Activated T-helper 17 cell treated with anti-CD3 and anti-CD28 coated beads, Interleukin-2, amount 50 U/mL, for 72 hours (primary cell): ENCODE results near the gene TRAF7. TPM values are rescaled to one million over a fixed set of nuclear protein-coding genes. Genes with fewer than 3 reads are reported as not detected.
A peak's percentile ranks its signal among the peaks of the same experiment; 100 is the strongest.

ENCODE experiments used
- ATAC-seq: fragments of 150-1000 bp; cut with Tn5 transposase; replicated peaks from 2 replicates; pipeline ENCODE4 v1.10.0; 2021; ENCODE audit warnings: mild to moderate bottlenecking, moderate library complexity
- H3K27ac Mint-ChIP-seq: one replicate; pipeline ENCODE4 v1.8.0; 2022; ENCODE audit warnings: mixed read lengths
- H3K27me3 Mint-ChIP-seq: one replicate; pipeline ENCODE4 v1.8.0; 2022; ENCODE audit warnings: mixed read lengths
- H3K36me3 Mint-ChIP-seq: one replicate; pipeline ENCODE4 v1.8.0; 2022; ENCODE audit warnings: low read depth, mild to moderate bottlenecking, mixed read lengths
- H3K4me1 Mint-ChIP-seq: one replicate; pipeline ENCODE4 v1.8.0; 2022; ENCODE audit warnings: mixed read lengths
- H3K4me3 Mint-ChIP-seq: one replicate; pipeline ENCODE4 v1.8.0; 2022; ENCODE audit warnings: mild to moderate bottlenecking, mixed read lengths
- H3K9me3 Mint-ChIP-seq: one replicate; pipeline ENCODE4 v1.8.0; 2022; ENCODE audit warnings: mixed read lengths
- total RNA-seq, 2 donors: library from RNA; stranded (reverse); gene quantifications; one replicate each; pipeline ENCODE4 v1.2.3, GENCODE V29; 2022

TRAF7 gene
- total RNA-seq, 2 donors from 2014 or later: 49.8 to 80.1 TPM

GRCh38 chr16:2161911-2162310, 6.3 kb downstream of the TRAF7 start:
- no peak for ATAC-seq
- Mint-ChIP-seq H3K4me1 (peaks cover 6% of the 10 kb centered on the region), H3K4me3 (no peak overlapping the region), H3K27ac (no peak overlapping the region), H3K36me3 (peaks cover 7% of the 10 kb centered on the region), H3K27me3 (no peaks in the 10 kb centered on the region), H3K9me3 (no peaks in the 10 kb centered on the region)

- peaks cover 7% of the 10 kb centered on the region for H3K36me3 Mint-ChIP-seq
Observed at GRCh38 chr16:2162676-2163118, 7.1 kb downstream of the TRAF7 start.

GRCh38 chr16:2163211-2163881, 7.8 kb downstream of the TRAF7 start:
- Mint-ChIP-seq H3K4me1 (no peaks in the 10 kb centered on the region), H3K36me3 (peaks cover 7% of the 10 kb centered on the region), H3K4me3 (no peak overlapping the region), H3K27me3 (no peaks in the 10 kb centered on the region), H3K9me3 (no peaks in the 10 kb centered on the region), H3K27ac (no peak overlapping the region)
- ATAC-seq: peak; percentile 76

More at GRCh38 chr16:2162676-2163118, 7.1 kb downstream of the TRAF7 start:
- Mint-ChIP-seq H3K27me3 (no peaks in the 10 kb centered on the region), H3K27ac (no peak overlapping the region), H3K4me3 (no peak overlapping the region), H3K4me1 (no peaks in the 10 kb centered on the region), H3K9me3 (no peaks in the 10 kb centered on the region)
- peak; percentile 6 for ATAC-seq

- no peaks in the 10 kb centered on the region for H3K27me3 Mint-ChIP-seq
- no peak overlapping the region for H3K27ac Mint-ChIP-seq
- no peaks in the 10 kb centered on the region for H3K4me1 Mint-ChIP-seq
- peaks cover 7% of the 10 kb centered on the region for H3K36me3 Mint-ChIP-seq
- no peaks in the 10 kb centered on the region for H3K9me3 Mint-ChIP-seq
- ATAC-seq: no peak
- H3K4me3 Mint-ChIP-seq: no peak overlapping the region
Observed at GRCh38 chr16:2165861-2166260, 10.3 kb downstream of the TRAF7 start.

GRCh38 chr16:2166263-2167067, 10.9 kb downstream of the TRAF7 start:
- Mint-ChIP-seq H3K9me3 (no peaks in the 10 kb centered on the region), H3K4me3 (no peak overlapping the region)
- no peak for ATAC-seq

GRCh38 chr16:2167068-2167638, 11.6 kb downstream of the TRAF7 start:
- Mint-ChIP-seq H3K4me3 (no peak overlapping the region), H3K36me3 (peaks cover 7% of the 10 kb centered on the region), H3K27me3 (no peaks in the 10 kb centered on the region), H3K9me3 (no peaks in the 10 kb centered on the region), H3K27ac (no peak overlapping the region), H3K4me1 (no peaks in the 10 kb centered on the region)
- no peak for ATAC-seq

More at GRCh38 chr16:2166263-2167067, 10.9 kb downstream of the TRAF7 start:
- Mint-ChIP-seq H3K36me3 (peaks cover 7% of the 10 kb centered on the region), H3K27me3 (no peaks in the 10 kb centered on the region), H3K27ac (no peak overlapping the region), H3K4me1 (no peaks in the 10 kb centered on the region)

GRCh38 chr16:2170080-2170479, 14.5 kb downstream of the TRAF7 start:
- no peaks in the 10 kb centered on the region for H3K4me1 Mint-ChIP-seq
- no peaks in the 10 kb centered on the region for H3K9me3 Mint-ChIP-seq
- no peak overlapping the region for H3K4me3 Mint-ChIP-seq
- no peak for ATAC-seq
- no peak overlapping the region for H3K27ac Mint-ChIP-seq
- H3K27me3 Mint-ChIP-seq: no peaks in the 10 kb centered on the region
- H3K36me3 Mint-ChIP-seq: peaks cover 17% of the 10 kb centered on the region

GRCh38 chr16:2170587-2171435, 15.2 kb downstream of the TRAF7 start:
- no peaks in the 10 kb centered on the region for H3K4me1 Mint-ChIP-seq
- ATAC-seq: no peak
- no peaks in the 10 kb centered on the region for H3K27me3 Mint-ChIP-seq
- no peak overlapping the region for H3K4me3 Mint-ChIP-seq
- H3K36me3 Mint-ChIP-seq: peaks cover 18% of the 10 kb centered on the region
- H3K9me3 Mint-ChIP-seq: no peaks in the 10 kb centered on the region
- H3K27ac Mint-ChIP-seq: no peak overlapping the region

GRCh38 chr16:2171601-2172178, 16.1 kb downstream of the TRAF7 start:
- H3K36me3 Mint-ChIP-seq: peaks cover 16% of the 10 kb centered on the region
- no peak for ATAC-seq
- H3K4me3 Mint-ChIP-seq: no peak overlapping the region
- no peaks in the 10 kb centered on the region for H3K9me3 Mint-ChIP-seq
- H3K4me1 Mint-ChIP-seq: no peaks in the 10 kb centered on the region
- H3K27ac Mint-ChIP-seq: no peak overlapping the region
- H3K27me3 Mint-ChIP-seq: no peaks in the 10 kb centered on the region

- no peak overlapping the region for H3K4me3 Mint-ChIP-seq
- ATAC-seq: no peak
- no peaks in the 10 kb centered on the region for H3K4me1 Mint-ChIP-seq
- H3K36me3 Mint-ChIP-seq: peaks cover 16% of the 10 kb centered on the region
- no peaks in the 10 kb centered on the region for H3K27me3 Mint-ChIP-seq
- H3K9me3 Mint-ChIP-seq: no peaks in the 10 kb centered on the region
- no peak overlapping the region for H3K27ac Mint-ChIP-seq
Observed at GRCh38 chr16:2172688-2173335, 17.2 kb downstream of the TRAF7 start.

- Mint-ChIP-seq H3K27me3 (no peaks in the 10 kb centered on the region), H3K4me3 (no peak overlapping the region), H3K36me3 (peaks cover 16% of the 10 kb centered on the region), H3K9me3 (no peaks in the 10 kb centered on the region), H3K4me1 (no peaks in the 10 kb centered on the region), H3K27ac (no peak overlapping the region)
- no peak for ATAC-seq
Observed at GRCh38 chr16:2173366-2173765, 17.8 kb downstream of the TRAF7 start.

GRCh38 chr16:2173916-2174315, 18.3 kb downstream of the TRAF7 start:
- Mint-ChIP-seq H3K27me3 (no peaks in the 10 kb centered on the region), H3K9me3 (no peaks in the 10 kb centered on the region), H3K36me3 (peaks cover 16% of the 10 kb centered on the region), H3K4me3 (no peak overlapping the region), H3K27ac (no peak overlapping the region), H3K4me1 (no peaks in the 10 kb centered on the region)
- ATAC-seq: no peak

GRCh38 chr16:2174396-2175131, 19.0 kb downstream of the TRAF7 start:
- no peaks in the 10 kb centered on the region for H3K9me3 Mint-ChIP-seq
- no peak overlapping the region for H3K27ac Mint-ChIP-seq
- no peaks in the 10 kb centered on the region for H3K27me3 Mint-ChIP-seq
- H3K4me1 Mint-ChIP-seq: no peaks in the 10 kb centered on the region
- no peak for ATAC-seq
- no peak overlapping the region for H3K4me3 Mint-ChIP-seq
- peaks cover 16% of the 10 kb centered on the region for H3K36me3 Mint-ChIP-seq
